Stimulated activated naive CD4-positive, alpha-beta T cell treated with Interleukin-2 at 50 U/mL for 16 hours (primary cell): Measurements from ENCODE around the gene GNAS.
"Not testable (repeated sequence)": the region's sequence is repeated elsewhere in the genome, so short reads cannot be mapped to it uniquely, and the experiment has no call there.

Experiments used
- DNase-seq: peaks from one replicate; lab custom pipeline; 2025; lab: John Stamatoyannopoulos, UW

The GNAS gene

GRCh38 chr20:58852543-58853271 is at the start of gene GNAS:
TSS of gene GNAS (plus strand) at chr20:58852716.
- DNase-seq = peak; percentile 26

DNA sequence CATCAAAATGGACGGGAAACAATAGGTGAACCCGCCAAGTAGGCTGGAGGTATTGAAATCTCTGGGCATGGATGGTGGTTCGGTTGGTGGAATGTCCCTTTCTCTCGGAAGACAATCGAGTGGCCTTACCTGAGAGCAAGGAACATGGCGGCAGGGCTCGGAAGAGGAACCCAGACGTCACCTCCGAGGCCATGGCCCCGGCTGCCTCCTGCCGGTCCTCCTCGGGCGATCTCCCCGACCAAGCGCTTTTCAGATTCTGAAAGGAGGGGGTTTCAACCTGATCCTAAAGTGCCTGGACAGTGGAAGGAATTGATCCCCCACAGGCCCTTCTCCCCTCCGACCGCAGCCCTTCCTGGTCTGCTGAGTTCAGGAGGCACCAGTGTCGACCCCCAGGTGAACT is 49.0 kb upstream of the GNAS start:
- DNase-seq = no peak

DNA sequence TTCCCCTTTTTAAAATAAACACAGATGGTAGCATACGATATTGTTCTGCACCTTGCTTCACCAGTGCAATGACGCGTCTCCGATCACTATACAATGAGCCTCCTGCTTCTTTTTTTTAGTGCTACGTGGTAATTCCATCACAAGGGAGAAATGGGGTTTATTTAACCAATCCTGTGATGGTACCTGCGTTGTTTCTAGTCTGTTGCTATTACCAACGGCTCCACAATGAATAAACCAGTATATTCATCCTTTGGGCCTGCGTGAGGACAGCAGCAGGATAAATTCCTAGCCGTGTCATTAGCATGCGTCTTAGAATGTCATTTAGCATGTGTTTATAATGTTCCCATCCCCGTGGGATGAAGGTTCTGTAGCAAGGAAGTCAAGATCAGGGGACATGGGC is 44.7 kb upstream of the GNAS start:
- DNase-seq = no peak

DNA sequence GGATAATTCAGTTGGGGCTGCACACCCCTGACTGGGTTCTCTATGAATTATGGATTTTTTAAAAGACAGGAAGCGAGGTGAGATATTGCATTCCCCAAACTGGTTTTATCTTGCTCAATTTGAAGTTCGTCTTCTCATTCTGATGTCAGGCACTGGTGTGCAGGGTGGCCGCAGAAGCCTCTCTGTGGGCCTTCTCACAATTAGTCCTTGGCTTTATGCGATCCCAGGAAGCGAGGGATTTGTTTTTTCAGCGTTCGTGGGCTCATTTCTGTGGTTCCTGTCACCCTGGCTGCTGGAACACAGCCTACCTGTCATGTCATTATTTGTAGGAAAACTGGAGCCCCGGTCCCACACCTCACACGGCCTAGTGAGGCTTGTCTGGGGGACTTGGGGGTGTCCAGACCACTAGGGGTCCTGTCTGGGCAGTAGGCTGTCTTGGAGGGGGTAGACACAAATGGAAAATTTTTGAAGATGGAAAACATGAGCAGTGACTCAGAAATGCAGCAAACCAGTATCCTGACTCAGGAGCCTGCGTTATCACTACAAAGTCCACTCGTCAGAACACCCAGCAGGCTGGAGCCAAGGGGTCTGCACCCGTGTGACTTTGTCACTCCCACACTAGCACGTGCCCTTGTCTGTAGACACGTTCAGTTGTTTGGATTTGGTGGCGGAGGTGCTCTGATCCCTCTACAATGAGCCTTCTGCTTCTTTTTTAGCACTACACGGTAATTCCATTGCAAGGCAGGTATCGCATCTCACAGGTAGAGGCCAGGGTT is 44.1 kb upstream of the GNAS start:
- no peak for DNase-seq

DNA sequence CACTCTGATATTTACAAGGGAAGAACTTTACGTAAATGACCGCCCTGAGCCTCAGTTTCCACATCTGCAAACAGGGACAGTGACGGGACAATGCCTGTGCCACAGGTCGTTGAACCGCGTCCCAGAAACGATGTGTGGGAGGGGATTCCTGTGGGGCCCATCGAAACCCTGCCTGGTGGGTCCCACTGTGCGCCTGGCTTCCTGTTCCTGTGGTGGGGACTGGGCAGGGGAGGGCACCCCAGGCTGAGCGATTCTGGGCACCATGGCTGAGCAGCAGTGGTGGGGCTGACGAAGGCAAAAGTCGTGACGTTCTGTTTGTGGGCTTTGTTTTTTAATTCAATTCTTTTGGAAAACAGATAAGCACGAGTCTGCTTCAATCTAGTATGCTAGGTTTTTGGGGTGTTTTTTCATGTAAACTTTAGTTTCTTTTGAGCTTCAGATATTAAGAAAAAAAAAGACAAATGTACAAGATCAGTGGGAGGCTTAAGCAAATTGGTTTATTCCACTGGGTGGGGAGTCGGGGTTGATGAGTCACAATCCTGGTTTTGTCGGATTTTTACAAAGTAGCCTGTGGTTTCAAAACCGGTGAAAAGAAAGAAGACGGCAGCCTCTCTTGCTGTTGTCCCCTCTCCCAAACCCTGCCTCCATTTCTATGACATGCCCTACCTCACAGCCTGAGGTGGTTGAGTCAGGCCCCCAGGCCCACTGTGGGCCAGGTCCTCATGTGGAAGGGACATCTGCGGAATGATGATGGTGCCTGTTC is 42.2 kb upstream of the GNAS start:
- DNase-seq = no peak

DNA sequence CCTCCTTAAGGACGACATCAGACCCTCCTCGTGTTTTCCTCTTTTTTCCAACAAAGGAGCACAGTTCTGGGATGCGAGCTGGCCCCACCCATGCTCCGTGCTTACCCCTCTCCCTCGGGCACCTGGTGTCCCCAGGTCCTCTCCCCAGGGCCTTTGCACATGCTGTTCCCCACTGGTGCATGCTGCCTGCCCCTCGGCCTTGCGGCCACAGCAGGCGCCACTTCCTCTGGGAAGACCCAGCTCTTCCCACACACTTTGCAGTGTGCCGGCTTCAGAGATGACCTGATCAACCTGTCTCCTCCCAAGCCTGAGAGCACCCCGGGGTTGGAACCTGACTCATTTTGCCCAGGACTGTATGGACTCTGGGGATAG is 41.7 kb upstream of the GNAS start:
- DNase-seq = no peak

- DNase-seq = no peak
Measured at GRCh38 chr20:58811334-58811733, 41.2 kb upstream of the GNAS start.

DNA sequence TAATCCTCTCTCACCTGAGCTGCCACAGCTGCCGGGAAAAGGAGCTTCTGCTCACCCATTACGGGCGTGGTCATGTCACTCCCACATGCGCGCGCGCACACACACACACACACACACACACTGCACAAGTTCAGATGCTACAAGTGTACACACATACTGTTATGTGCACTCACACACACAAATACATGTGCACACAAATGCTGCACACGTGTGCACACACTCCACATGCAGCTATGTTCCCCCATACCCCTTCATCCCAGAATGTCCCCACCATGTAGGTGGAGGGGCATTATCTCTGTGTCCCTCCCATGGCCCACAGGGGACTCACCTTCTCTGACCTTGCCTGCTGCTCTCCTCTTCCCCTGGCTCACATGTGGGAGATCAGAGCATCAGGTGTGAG is 39.1 kb upstream of the GNAS start:
- DNase-seq = no peak

DNA sequence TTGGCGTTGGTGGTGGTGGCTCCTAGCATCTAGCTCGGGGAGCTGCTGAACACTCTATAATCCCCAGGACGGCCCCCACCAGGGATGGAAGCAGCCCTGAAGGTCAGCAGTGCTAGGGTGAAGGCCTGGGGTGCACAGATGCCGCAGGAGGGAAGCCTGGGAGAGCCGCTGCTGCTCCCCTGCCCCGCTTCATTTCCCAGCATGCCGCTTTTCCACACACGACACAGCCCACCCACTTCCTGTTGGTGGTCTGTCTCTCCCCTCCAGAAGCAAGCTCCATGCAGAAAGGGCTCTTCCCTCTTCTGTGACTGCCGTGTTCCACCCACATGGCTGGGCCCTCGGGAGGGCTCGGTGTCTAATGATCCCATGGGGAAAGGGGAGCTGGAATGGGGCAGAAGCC is 37.1 kb upstream of the GNAS start:
- DNase-seq = no peak

- DNase-seq = no peak
Measured at GRCh38 chr20:58816051-58816450, 36.5 kb upstream of the GNAS start.

DNA sequence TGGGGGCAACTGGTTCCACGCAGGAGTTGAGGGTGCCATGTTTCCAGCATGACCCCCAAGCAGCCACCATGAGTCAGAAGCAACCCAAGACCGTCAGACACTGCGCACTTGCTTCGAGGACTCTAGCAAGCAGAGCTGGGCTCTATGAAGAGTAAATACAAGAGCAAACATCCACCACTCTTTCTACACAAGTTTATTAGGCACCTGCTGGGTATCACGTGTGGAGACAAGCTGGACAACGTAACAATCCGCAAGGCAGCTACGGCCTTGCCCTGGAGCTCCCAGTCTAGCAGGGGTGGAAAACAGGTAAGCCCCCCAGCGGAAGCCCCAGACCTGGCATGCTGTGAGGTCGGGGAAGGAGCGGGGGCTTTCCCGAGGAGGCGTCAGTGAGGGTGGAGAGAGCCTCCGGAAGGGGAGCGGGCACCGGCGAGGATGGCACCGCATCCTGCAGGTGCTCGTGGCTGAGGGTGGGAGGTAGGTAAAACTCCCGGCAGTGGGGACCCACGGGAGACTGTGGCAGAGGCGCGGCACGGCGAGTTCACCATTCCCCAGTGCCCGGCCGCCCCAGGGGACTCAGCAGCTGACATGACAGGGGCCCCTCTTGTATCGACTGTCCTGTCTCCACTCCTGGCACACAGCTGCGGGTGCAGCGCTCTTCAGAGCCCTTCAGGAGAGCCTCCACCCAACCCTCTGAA is 35.4 kb upstream of the GNAS start:
- DNase-seq = no peak

GRCh38 chr20:58817748-58818147 is 34.8 kb upstream of the GNAS start:
- no peak for DNase-seq

- DNase-seq = peak; percentile 31
Measured at GRCh38 chr20:58818586-58819285, 33.8 kb upstream of the GNAS start.

- no peak for DNase-seq
Measured at GRCh38 chr20:58819921-58820320, 32.6 kb upstream of the GNAS start.

GRCh38 chr20:58820515-58820914 is 32.0 kb upstream of the GNAS start:
- not testable (repeated sequence) for DNase-seq

DNA sequence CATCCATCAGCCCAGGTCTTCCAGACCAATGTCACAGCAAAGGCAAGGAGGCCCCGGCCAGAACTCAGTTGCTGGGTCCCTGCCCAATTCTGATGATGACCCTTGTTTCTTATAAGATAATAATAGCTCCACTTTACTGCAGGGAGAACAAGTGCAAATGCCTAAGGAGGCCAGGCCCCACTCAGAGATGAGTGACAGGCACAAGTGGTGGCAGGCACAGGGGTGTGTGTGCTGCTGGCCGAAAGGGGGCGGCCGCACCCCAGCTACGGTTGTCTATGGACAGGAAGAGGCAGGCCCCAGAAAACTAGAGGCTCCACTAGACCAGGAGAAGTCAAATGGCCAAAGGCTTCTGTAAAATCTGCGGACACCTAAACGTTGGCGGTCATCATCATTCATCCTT is 30.4 kb upstream of the GNAS start:
- no peak for DNase-seq

DNA sequence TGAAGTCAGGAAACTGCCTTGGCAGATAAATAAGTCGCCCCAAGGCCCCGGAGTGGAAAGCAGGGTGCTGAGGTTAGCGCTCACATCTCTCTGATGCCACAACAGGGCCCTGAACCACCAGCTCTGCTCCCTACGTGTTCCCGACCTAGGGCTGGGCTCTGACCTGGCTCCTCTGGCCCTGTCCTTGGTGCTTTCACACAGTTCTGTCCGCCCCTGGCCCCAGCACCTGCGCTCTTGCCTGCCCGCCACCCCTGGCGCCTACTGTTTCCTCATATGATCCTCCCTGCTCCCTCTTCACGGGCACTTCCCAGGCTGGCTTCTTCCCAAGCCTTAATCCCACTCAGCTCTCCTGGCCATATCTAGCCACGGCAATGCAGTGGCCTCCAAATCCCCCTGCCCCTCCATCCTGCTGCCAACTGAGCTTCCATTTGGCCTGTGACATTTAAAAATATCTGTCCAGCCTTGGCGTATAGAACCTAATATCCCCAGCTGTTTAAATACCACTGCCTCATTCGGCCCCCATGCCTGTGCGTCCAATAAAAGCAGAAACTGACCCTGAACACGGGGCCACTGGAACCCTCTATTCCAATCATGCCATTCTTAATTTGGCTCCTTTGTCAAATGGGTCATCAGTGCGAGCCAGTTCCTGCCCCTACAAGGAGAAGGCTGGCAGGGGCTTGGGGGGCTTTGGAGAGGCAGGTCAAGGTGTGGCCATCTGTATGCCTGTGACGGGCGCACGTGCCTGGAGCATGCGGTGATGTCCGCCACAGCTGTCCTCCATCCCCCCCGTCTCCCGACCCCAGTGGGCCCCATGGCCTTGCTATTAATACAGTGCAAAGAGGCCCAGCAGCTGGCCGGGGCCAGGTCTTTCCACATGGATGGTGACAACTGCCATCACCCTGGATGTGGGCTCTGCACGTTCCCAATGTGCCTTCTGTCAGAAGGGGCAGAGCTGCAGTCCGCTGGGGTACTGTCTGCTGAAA is 29.5 kb upstream of the GNAS start:
- DNase-seq = no peak

- DNase-seq = no peak
Measured at GRCh38 chr20:58824843-58825242, 27.7 kb upstream of the GNAS start.

DNA sequence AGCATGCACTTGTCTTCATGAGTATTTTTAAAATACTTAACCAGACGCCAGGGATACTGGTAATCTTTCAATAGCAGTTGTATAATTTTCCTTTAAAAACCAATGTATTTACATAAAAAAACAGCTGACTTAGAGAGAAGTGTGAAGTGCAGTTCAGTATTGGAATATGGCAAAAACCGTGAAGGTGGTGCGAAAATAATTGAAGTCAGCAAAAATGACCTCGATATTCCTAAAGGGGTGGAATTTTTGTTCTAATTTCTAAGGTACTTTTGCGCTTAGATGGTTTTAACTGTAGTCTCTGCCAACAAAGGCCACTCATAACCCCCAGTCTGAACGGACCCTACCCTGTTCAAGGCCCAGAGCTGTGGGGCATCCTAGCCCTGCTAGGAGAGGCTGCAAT is 27.1 kb upstream of the GNAS start:
- DNase-seq = no peak

GRCh38 chr20:58826271-58826670 is 26.2 kb upstream of the GNAS start:
- no peak for DNase-seq

DNA sequence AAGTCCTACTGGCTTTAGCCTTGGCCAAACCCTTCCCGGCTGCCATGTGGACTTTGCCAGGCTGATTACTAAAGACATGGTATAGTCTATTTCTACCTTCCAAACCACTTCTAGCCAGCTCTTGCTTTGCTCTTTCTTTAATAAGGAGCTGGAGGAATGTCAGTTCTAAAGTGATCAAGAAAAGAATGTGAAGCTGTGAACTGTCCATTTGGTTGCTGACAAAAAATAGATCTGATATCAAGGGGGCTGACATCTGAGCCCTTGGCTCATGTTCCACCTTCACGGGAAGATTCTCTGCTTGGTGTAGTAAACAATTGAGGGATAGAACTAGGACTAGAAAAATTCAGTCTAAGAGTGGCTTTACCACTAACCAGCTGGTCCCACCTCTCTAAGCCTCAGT is 24.4 kb upstream of the GNAS start:
- DNase-seq = no peak
